Common myeloid progenitor, CD34-positive (primary cell): ENCODE results near the gene VILL.
A peak's percentile ranks its signal among the peaks of the same experiment; 100 is the strongest.

Experiments used
- CTCF ChIA-PET: fragments of 350-600 bp; sonication (Branson Sonifier 250); formaldehyde crosslinking; loops from one replicate; lab custom pipeline; 2021; ENCODE audit warnings: antibody characterized with exemption; lab: Charles Lee
- POLR2A ChIA-PET: fragments of 350-600 bp; sonication (Branson Sonifier 250); formaldehyde crosslinking; loops from one replicate; lab custom pipeline; 2021; ENCODE audit warnings: antibody characterized with exemption; lab: Charles Lee
- DNase-seq, 3 donors: peaks; one replicate each; pipeline versions ENCODE4 v3.0.0 to v3.0.0-alpha.2; 2013
- H3K27ac ChIP-seq, 2 experiments: 1 replicate in 1 of 2; 2 replicates in 1 of 2; pipeline ENCODE4 v1.7.0; 2013; ENCODE audit warnings: inconsistent platforms in 2 of 2, low read length in 2 of 2, mild to moderate bottlenecking in 2 of 2, low read depth in 1 of 2, moderate library complexity in 1 of 2; ENCODE audit not compliant: severe bottlenecking in 2 of 2, insufficient read depth in 1 of 2, poor library complexity in 1 of 2
- H3K27me3 ChIP-seq, 5 experiments: replicated peaks in 2 of 5; 1 replicate in 3 of 5; 2 replicates in 2 of 5; pipeline versions ENCODE4 v1.6.1 to v1.7.0; 2013; ENCODE audit warnings: low read length in 4 of 5, mild to moderate bottlenecking in 2 of 5, moderate library complexity in 2 of 5, inconsistent platforms in 1 of 5; ENCODE audit not compliant: insufficient read depth in 5 of 5, control insufficient read depth in 4 of 5
- H3K36me3 ChIP-seq, 4 experiments: 1 replicate in 2 of 4; 2 replicates in 2 of 4; pipeline versions ENCODE4 v1.6.1 to v1.7.0; 2013; ENCODE audit warnings: low read length in 3 of 4, control low read depth in 1 of 4, mild to moderate bottlenecking in 1 of 4; ENCODE audit not compliant: control insufficient read depth in 4 of 4, insufficient read depth in 4 of 4
- H3K4me1 ChIP-seq, 4 experiments: 1 replicate in 3 of 4; 2 replicates in 1 of 4; pipeline versions ENCODE4 v1.6.1 to v1.7.1; 2013; ENCODE audit warnings: low read length in 3 of 4, mild to moderate bottlenecking in 3 of 4, control low read depth in 1 of 4, inconsistent platforms in 1 of 4, moderate library complexity in 1 of 4; ENCODE audit not compliant: control insufficient read depth in 4 of 4, insufficient read depth in 4 of 4; ENCODE audit errors: control extremely low read depth in 1 of 4
- H3K4me3 ChIP-seq, 7 experiments: 1 replicate in 4 of 7; 2 replicates in 3 of 7; pipeline versions ENCODE4 v1.5.1 to v1.7.0; 2013; ENCODE audit warnings: mild to moderate bottlenecking in 7 of 7, low read length in 6 of 7, moderate library complexity in 6 of 7, inconsistent platforms in 2 of 7, low read depth in 2 of 7, control low read depth in 1 of 7; ENCODE audit not compliant: insufficient read depth in 4 of 7, control insufficient read depth in 1 of 7; ENCODE audit errors: extremely low read depth in 1 of 7
- H3K9me3 ChIP-seq, 5 experiments: 1 replicate in 4 of 5; 2 replicates in 1 of 5; pipeline versions ENCODE4 v1.6.1 to v1.7.1; 2013; ENCODE audit warnings: low read length in 4 of 5, mild to moderate bottlenecking in 2 of 5, inconsistent platforms in 1 of 5, low read depth in 1 of 5, moderate library complexity in 1 of 5; ENCODE audit not compliant: control insufficient read depth in 4 of 5, insufficient read depth in 2 of 5; ENCODE audit errors: control extremely low read depth in 1 of 5
- WGBS: methylation state at CpG from one replicate; pipeline ENCODE4 v1.1.5; 2013; ENCODE audit not compliant: insufficient coverage; 5-methylcytosine and 5-hydroxymethylcytosine counted together

The VILL gene

DNA sequence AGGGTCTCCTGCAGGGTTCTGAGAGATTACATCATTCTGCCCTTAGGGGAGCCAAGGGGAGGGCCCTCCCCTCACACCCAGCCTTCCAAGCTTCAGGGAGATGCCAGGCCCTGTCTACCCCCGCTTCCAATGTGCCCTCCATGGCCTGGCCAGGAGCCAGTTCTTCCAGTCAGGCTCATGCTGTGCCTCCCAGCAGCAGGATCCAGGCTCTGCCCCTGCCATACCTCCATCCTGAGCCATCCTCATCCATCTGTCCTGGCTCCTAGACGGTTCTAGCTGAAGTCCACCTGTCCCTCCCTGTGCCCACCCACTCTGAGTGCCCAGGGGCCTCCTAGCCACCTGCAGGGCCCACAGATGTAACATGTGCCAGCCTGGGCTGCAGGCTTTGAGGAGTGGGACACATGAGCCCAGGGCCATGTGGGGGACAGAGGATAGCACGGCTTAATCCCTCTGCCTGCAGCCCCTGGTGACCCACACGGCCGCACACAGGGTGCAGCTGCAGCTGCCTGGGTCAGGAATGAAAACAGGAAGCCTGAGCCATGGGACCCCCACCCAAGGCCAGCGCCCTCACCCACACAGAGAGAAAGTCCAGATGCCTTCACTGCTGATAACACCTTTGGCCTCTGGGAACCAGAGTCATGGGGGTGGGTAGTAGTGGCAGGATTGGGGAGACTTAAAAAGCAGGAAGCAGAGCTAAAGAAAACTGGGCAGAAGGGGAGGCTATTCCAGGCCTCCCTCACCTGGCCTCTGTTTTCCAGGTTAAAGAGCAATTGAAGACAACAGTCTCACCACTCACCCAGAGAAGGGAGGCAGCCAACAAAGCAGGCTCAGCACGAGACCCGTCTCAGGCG lies 27.1 kb downstream of the VILL start:
- Histone ChIP-seq H3K27ac (peak overlapping the region in 1 of 2 experiments; percentile 50), H3K4me1 (no peaks in the 10 kb centered on the region), H3K4me3 (no peak overlapping the region), H3K36me3 (peaks cover 3 to 26% (median 7%) of the 10 kb centered on the region in 4 experiments), H3K9me3 (peaks cover 0 to 7% (median 3%) of the 10 kb centered on the region in 5 experiments), H3K27me3 (no peaks in the 10 kb centered on the region)
- 96% methylated on average over 9 of the region's 9 CpGs for WGBS
- ChIA-PET CTCF (interaction anchor here (6.1 kb wide), 1 partner anchor 14 kb away, joined by 50 read pairs; no protein-coding TSS in a partner anchor), POLR2A (no interaction called here)
- no peak for DNase-seq

DNA sequence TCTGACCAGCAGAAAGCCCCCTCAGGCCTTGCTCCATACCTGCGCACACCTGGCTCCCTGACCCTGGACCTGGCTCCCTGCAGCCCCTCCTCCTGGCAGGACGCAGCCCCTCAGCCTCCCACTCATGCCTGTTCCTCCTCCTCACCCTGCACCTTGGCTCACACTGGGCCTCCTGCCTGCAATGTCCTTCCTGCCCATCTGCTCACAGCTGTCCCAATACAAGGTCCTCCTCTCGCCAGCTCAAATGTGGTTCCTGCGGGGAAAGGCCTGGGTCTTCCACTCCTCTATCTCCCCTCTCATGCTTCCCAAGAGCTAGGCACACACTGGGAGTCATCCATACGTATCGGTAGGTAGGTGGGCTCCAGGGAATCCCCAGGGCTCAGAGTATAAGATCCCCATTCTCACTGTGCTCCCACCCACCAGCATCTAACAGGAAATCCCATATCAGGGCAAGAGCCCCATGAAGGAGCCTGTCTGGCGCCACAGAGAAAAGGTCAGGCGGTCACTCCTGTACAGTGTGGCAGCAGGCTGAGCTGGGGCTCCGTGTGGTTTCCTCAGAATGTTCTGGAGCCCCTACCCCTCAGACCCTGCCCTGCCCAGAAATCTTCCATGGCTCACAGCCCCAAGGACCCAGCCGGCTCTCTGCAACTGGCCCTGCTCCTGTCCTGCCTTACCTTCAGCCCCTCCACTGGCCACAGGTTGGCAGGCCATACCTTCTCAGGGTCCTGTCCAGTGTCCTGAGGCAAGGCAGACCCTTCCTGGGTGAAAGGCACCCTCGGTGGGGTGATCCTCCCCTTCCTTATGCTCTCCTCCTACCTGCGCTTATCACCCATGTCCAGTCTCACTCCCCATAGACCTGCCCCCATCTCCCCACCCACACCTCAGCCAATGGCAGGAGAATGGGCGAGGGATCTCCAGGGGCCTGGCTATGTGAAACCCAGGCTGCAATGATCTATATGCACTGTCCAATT lies 28.0 kb downstream of the VILL start:
- H3K9me3 ChIP-seq, result peaks cover 0 to 7% (median 3%) of the 10 kb centered on the region in 5 experiments
- POLR2A ChIA-PET, result no interaction called here
- peaks cover 3 to 26% (median 7%) of the 10 kb centered on the region in 4 experiments for H3K36me3 ChIP-seq
- CTCF ChIA-PET, result interaction anchor here (6.1 kb wide), 1 partner anchor 15 kb away, joined by 50 read pairs; no protein-coding TSS in a partner anchor
- H3K4me1 ChIP-seq, result peaks cover under 1 to 2% (median 1%) of the 10 kb centered on the region in 4 experiments
- no peaks in the 10 kb centered on the region for H3K27me3 ChIP-seq
- no peak for DNase-seq
- H3K27ac ChIP-seq, result peak overlapping the region in 1 of 2 experiments; percentile 50
- WGBS, result 93% methylated on average over 10 of the region's 13 CpGs
- H3K4me3 ChIP-seq, result no peak overlapping the region

DNA sequence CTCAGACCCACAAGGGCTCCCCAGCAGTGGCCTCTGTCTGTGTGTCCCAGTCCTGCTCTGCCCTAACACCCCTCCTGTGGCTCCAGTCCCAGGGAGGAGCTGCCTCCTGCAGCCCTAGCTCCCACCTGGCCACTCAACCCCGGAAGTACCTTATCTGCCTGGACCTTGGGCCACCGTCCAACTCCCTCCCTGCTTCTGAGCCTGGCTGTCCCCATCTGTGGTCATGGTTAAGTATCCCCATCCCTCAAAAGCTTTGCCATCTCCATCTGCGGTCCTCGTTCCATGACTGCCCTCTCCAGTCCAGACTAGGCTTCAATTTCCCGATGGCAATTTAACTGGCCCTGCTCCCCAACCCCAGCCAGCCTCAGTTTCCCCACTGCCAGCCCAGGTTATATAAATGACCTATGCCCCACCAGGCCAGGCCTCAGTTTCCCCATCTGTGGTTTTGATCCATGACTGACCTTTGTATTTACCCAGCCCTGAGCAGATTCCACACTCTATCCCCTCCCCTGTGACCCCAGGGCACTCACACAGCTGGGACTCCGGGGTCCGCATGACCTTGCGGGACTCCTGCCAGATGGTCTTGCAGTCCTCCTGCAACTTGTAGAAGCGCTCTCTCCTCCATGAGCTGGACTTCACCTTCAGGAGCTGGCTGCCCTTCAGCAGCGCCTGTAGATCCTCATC lies 29.2 kb downstream of the VILL start:
- Histone ChIP-seq H3K36me3 (peaks cover 3 to 25% (median 7%) of the 10 kb centered on the region in 4 experiments), H3K27ac (no peak overlapping the region), H3K4me3 (no peak overlapping the region), H3K27me3 (no peaks in the 10 kb centered on the region), H3K4me1 (peaks cover 2 to 10% (median 6%) of the 10 kb centered on the region in 4 experiments), H3K9me3 (peaks cover 0 to 7% (median 3%) of the 10 kb centered on the region in 5 experiments)
- no peak for DNase-seq
- 98% methylated on average over 10 of the region's 10 CpGs for WGBS
- CTCF ChIA-PET, result interaction anchor here (1.1 to 6.1 kb wide), 3 partner anchors 17 to 164 kb away, joined by 4 to 50 read pairs (median 4); no protein-coding TSS in a partner anchor
- POLR2A ChIA-PET, result no interaction called here

DNA sequence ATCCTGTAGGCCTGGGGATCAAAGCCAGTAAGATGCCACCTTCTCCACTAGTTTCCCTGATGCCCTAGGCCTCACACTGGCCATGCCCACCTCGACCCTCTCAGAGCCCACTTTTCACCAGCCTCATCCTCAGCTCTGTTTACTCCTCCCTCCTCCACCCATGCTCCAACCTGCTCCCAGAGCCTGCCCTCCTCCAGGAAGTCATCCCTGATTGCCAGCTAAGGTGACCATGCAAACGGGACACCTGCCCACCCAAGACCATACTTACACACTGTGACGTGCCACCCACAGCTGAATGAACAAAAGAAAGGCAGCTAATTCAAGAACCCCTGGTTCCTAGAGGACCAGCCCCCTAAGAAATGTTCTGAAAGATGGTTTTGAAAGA lies 29.7 kb downstream of the VILL start:
- H3K36me3 ChIP-seq, result peaks cover under 1 to 20% (median 6%) of the 10 kb centered on the region in 4 experiments
- no peak overlapping the region for H3K27ac ChIP-seq
- no peak for DNase-seq
- H3K27me3 ChIP-seq, result no peaks in the 10 kb centered on the region
- H3K4me3 ChIP-seq, result no peak overlapping the region
- ChIA-PET CTCF (interaction anchor here (0.8 to 6.1 kb wide), 4 partner anchors 17 to 165 kb away, joined by 3 to 50 read pairs (median 4); no protein-coding TSS in a partner anchor), POLR2A (interaction anchor here (0.5 kb wide), 1 partner anchor 13 kb away, joined by 3 read pairs; no protein-coding TSS in a partner anchor)
- peaks cover 0 to 7% (median 3%) of the 10 kb centered on the region in 5 experiments for H3K9me3 ChIP-seq
- WGBS, result 80% methylated on average over 1 of the region's 3 CpGs
- H3K4me1 ChIP-seq, result peaks cover 3 to 13% (median 9%) of the 10 kb centered on the region in 4 experiments

DNA sequence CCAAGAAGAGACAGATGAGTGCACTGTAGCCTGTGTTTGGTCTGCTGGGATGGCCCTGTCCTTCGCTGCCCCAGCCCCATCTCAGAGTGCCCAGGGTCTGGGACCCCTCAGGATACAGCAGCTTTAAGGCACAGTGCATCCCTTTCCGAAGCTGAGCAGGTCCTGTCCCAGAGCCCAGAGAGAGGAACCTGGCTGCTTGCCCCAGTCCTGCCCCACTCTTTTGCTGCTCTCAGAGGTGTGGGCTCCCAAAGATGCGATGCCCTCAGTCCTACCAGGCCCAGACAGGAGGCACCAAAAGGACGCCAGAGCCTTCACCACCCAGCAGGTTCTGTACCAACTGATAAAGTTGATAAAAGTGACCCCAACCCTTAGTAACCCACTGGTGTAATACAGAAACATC lies 30.6 kb downstream of the VILL start:
- Histone ChIP-seq H3K4me1 (peaks cover 8 to 19% (median 14%) of the 10 kb centered on the region in 4 experiments), H3K4me3 (no peak overlapping the region), H3K27ac (no peak overlapping the region), H3K9me3 (peaks cover 0 to 4% (median 2%) of the 10 kb centered on the region in 5 experiments), H3K27me3 (no peaks in the 10 kb centered on the region), H3K36me3 (peaks cover 0 to 12% (median 2%) of the 10 kb centered on the region in 4 experiments)
- ChIA-PET CTCF (interaction anchor here (0.8 to 6.1 kb wide), 3 partner anchors 18 to 47 kb away, joined by 3 to 50 read pairs (median 6); no protein-coding TSS in a partner anchor), POLR2A (no interaction called here)
- WGBS, result 95% methylated on average over 4 of the region's 4 CpGs
- DNase-seq, result no peak

DNA sequence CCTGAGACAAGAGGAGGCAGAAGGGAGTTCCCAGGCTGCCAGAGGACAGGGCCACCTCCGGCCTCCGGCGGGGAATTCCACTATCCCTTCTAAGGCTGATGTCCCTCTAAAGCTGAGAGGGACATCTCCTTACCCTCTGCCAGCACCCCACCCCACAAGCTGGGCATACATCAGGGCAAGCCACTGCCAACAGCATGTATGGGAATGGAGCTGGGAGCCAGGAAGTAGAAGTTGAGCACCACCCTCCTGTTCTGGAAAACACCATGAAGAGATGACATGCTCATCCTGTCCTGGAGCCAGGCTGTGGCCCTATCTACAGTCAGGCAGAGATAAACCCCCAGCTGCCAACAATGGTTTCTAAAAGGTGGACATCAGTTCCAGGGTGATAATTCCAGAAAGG lies 31.7 kb downstream of the VILL start:
- ChIA-PET CTCF (interaction anchor here (1.0 to 6.1 kb wide), 6 partner anchors 8 to 279 kb away, joined by 3 to 50 read pairs (median 5); no protein-coding TSS in a partner anchor), POLR2A (no interaction called here)
- no peak for DNase-seq
- Histone ChIP-seq H3K27ac (no peak overlapping the region), H3K27me3 (peaks cover 0 to 2% (median 0%) of the 10 kb centered on the region in 5 experiments), H3K4me1 (peaks cover 8 to 19% (median 14%) of the 10 kb centered on the region in 4 experiments), H3K36me3 (peaks cover 0 to 4% (median 0%) of the 10 kb centered on the region in 4 experiments), H3K9me3 (no peaks in the 10 kb centered on the region), H3K4me3 (no peak overlapping the region)
- 50% methylated on average over 2 of the region's 3 CpGs for WGBS
